Measurements from ENCODE around the gene MSMO1. TPM values are rescaled to one million over a fixed set of nuclear protein-coding genes. Genes with fewer than 3 reads are reported as not detected.

Gene MSMO1
- total RNA-seq, 8 experiments from 2014 or later = 51.0 to 211 (median 127) TPM

- ATAC-seq (replicated peaks in 6 of 8) = no peak
- in situ Hi-C loops (cut with MboI; ENCODE audit: low pct_unique_long_range_greater_than_20kb in 2 of 9, low sequenced_read_pairs in 9 of 9, unreplicated experiment in 9 of 9) = loop anchor here in 3 of 9 experiments (10.0 to 25.0 kb wide), 2 partner anchors 211 to 213 kb away; no protein-coding TSS in a partner anchor
- peaks cover 0 to 9% of the 10 kb centered on the region in 2 donors for H3K4me1 ChIP-seq (replicated peaks in 1 of 2)
- H3K27ac ChIP-seq = no peak overlapping the region
- H3K4me3 ChIP-seq = no peak overlapping the region
- 0 to 100% (median 75%) methylated on average over 1 to 3 of the region's 3 CpGs; no CpG with 5 or more reads in 1 of the 10 experiments for WGBS, 10 experiments
Observed at GRCh38 chr4:165347647-165348569, 20.4 kb downstream of the MSMO1 start.

GRCh38 chr4:165351359-165352130, 24.1 kb downstream of the MSMO1 start:
- in situ Hi-C loops (cut with MboI; ENCODE audit: low pct_unique_long_range_greater_than_20kb in 2 of 9, low sequenced_read_pairs in 9 of 9, unreplicated experiment in 9 of 9) = loop anchor here in 3 of 9 experiments (10.0 to 25.0 kb wide), 2 partner anchors 111 to 113 kb away; no protein-coding TSS in a partner anchor
- Histone ChIP-seq H3K27ac (no peak overlapping the region), H3K4me3 (no peak overlapping the region), H3K4me1 (replicated peaks in 1 of 2) (no peaks in the 10 kb centered on the region)
- ATAC-seq (replicated peaks in 6 of 8) = no peak
- 80 to 100% (median 92%) methylated on average over 1 to 2 of the region's 5 CpGs; no CpG with 5 or more reads in 6 of the 10 experiments for WGBS, 10 experiments

DNA sequence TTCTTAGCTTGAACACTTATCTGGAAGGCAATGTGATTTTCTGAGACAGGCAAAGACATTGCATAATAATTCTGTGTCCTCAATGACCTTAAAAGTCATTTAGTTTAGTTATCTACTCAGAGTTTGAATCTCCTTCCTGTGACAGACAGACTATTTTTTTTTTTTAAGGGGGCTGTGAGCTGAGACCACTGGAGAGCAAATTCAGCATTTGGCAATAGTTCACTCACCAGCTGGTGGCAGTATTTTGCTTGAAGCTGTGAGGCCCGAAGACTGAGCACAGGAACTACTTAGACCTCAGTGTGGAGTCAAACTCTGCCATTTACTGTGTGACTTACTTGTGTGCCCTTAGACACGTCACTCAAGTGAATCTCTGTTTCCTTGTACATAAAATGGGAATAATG, 28.4 kb downstream of the MSMO1 start:
- Histone ChIP-seq H3K4me3 (no peak overlapping the region), H3K4me1 (replicated peaks in 1 of 2) (no peaks in the 10 kb centered on the region), H3K27ac (no peak overlapping the region)
- WGBS, 10 experiments = 0 to 75% (median 12%) methylated on average over 1 to 2 of the region's 2 CpGs
- ATAC-seq (replicated peaks in 6 of 8) = peak in 5 of 8 experiments; percentile 44 to 77 (median 65)
- in situ Hi-C loops (cut with MboI; ENCODE audit: low pct_unique_long_range_greater_than_20kb in 2 of 9, low sequenced_read_pairs in 9 of 9, unreplicated experiment in 9 of 9) = loop anchor here in 3 of 9 experiments (10.0 to 25.0 kb wide), 2 partner anchors 106 to 109 kb away; no protein-coding TSS in a partner anchor

DNA sequence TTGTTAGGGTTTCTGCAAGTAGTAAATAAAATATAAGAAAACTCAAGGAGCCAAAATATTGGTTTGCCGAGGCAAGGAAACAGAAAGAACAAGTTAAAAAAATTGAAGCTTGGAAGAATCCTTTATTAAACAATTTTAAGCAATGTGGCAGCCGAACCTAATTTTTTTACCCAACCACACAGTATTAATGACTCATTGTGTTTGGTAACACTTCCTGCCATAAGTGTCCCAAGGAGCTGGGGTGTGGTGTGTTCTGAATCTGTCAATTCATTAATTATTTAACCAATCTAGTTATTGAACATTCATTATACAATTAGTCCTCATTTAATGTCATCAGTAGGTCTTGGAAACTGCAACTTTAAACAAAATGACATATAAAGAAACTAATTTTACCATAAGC, 32.0 kb downstream of the MSMO1 start:
- H3K4me3 ChIP-seq = no peak overlapping the region
- H3K27ac ChIP-seq = no peak overlapping the region
- in situ Hi-C loops (cut with MboI; ENCODE audit: low pct_unique_long_range_greater_than_20kb in 2 of 9, low sequenced_read_pairs in 9 of 9, unreplicated experiment in 9 of 9) = loop anchor here in 3 of 9 experiments (10.0 to 25.0 kb wide), 2 partner anchors 103 to 105 kb away; no protein-coding TSS in a partner anchor
- 0 to 100% (median 83%) methylated on average over 1 to 2 of the region's 2 CpGs for WGBS, 10 experiments
- H3K4me1 ChIP-seq (replicated peaks in 1 of 2) = no peaks in the 10 kb centered on the region
- peak in 2 of 8 experiments; percentile 40 to 46 for ATAC-seq (replicated peaks in 6 of 8)

- in situ Hi-C loops (cut with MboI; ENCODE audit: low pct_unique_long_range_greater_than_20kb in 2 of 9, low sequenced_read_pairs in 9 of 9, unreplicated experiment in 9 of 9) = loop anchor here in 2 of 9 experiments (25.0 kb wide), 1 partner anchor 102 kb away; no protein-coding TSS in a partner anchor
- peak in 2 of 8 experiments; percentile 62 to 69 for ATAC-seq (replicated peaks in 6 of 8)
- Histone ChIP-seq H3K4me3 (no peak overlapping the region), H3K27ac (no peak overlapping the region), H3K4me1 (replicated peaks in 1 of 2) (no peaks in the 10 kb centered on the region)
- 10 to 92% (median 52%) methylated on average over 2 to 5 of the region's 6 CpGs; no CpG with 5 or more reads in 3 of the 10 experiments for WGBS, 10 experiments
Observed at GRCh38 chr4:165360041-165360695, 32.7 kb downstream of the MSMO1 start.

DNA sequence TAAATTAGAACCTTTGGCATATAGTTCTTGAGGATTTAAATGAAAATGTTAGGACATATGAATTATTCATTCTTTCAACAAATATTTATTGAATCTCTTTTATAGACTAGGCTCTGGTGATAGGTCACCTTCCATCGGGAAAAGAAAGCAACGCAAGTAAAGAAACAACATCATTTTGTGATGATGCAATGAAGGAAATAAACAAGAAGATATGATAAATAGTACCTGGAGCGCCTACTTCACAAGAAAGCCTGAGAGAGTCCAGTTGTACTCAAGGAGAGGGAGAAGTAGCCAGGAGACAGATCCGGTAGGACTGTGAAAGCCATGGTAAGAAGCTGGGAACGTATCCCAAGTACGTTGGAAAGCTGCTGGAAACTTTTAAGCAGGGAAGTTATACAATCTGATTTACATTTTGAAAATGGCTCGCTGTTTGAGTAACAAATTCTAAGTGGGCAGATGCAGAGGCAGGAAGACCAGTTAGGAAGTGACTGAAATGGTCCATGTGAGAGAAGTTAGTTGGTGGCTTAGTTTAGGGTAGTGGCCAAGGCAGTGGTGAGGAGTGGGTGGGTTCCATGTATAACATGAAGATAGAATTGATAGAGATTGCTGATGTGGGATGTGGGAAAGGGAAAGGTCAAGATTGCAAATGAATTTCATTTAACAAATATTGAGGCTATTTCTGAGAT, 33.7 kb downstream of the MSMO1 start:
- WGBS, 10 experiments = 29 to 100% (median 93%) methylated on average over 1 to 7 of the region's 7 CpGs
- Histone ChIP-seq H3K27ac (no peak overlapping the region), H3K4me1 (replicated peaks in 1 of 2) (no peaks in the 10 kb centered on the region), H3K4me3 (no peak overlapping the region)
- no peak for ATAC-seq (replicated peaks in 6 of 8)
- in situ Hi-C loops (cut with MboI; ENCODE audit: low pct_unique_long_range_greater_than_20kb in 2 of 9, low sequenced_read_pairs in 9 of 9, unreplicated experiment in 9 of 9) = loop anchor here in 2 of 9 experiments (25.0 kb wide), 1 partner anchor 101 kb away; no protein-coding TSS in a partner anchor

DNA sequence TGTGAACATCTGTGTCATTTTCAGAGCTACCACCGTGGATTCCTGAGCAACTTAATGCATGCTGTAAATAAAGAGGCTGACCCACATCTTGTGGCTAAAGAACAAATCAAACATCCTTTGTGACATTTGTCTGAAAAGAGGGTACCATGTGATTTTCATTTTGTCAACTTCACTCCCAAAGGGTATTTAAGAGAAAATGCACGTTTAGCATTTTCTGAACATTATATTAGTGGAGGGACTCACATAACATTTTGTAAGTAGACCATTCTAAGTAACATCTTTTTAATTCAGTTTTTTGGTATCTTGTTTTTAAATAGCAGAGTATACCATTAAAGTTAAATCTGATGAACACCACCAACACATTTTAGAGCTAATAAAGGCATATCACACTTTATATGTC, 34.3 kb downstream of the MSMO1 start:
- no peaks in the 10 kb centered on the region for H3K4me1 ChIP-seq (replicated peaks in 1 of 2)
- in situ Hi-C loops (cut with MboI; ENCODE audit: low pct_unique_long_range_greater_than_20kb in 2 of 9, low sequenced_read_pairs in 9 of 9, unreplicated experiment in 9 of 9) = loop anchor here in 2 of 9 experiments (25.0 kb wide), 1 partner anchor 100 kb away; no protein-coding TSS in a partner anchor
- WGBS, 10 experiments = 11 to 100% (median 79%) methylated on average over 1 to 2 of the region's 2 CpGs
- ATAC-seq (replicated peaks in 6 of 8) = no peak
- H3K4me3 ChIP-seq = no peak overlapping the region
- no peak overlapping the region for H3K27ac ChIP-seq

- H3K4me1 ChIP-seq (replicated peaks in 1 of 2) = no peaks in the 10 kb centered on the region
- no peak overlapping the region for H3K4me3 ChIP-seq
- in situ Hi-C loops (cut with MboI; ENCODE audit: low pct_unique_long_range_greater_than_20kb in 2 of 9, low sequenced_read_pairs in 9 of 9, unreplicated experiment in 9 of 9) = loop anchor here in 2 of 9 experiments (25.0 kb wide), 1 partner anchor 98 kb away; no protein-coding TSS in a partner anchor
- no peak overlapping the region for H3K27ac ChIP-seq
- 0 to 100% (median 71%) methylated on average over 1 to 2 of the region's 2 CpGs; no CpG with 5 or more reads in 3 of the 10 experiments for WGBS, 10 experiments
- peak in 7 of 8 experiments; percentile 34 to 58 (median 50) for ATAC-seq (replicated peaks in 6 of 8)
Observed at GRCh38 chr4:165364452-165365080, 37.1 kb downstream of the MSMO1 start.

DNA sequence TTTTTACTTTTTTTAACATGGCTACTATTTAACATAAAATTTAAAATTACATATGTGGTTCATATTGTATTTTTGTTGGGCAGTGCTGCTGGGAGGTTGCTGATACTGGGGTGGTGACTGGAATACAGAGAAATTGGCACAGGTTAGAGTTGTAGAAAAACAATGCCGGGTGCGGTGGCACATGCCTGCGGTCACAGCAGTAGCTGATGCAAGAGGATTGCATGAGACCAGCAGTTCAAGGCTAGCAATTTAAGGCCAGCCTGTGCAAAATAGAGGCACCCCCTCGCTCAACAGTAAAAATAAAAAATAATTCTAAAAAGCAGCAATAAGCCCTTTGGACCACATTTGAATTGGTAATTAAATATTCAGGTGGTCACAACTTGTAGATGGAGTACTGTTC, 39.6 kb downstream of the MSMO1 start:
- 26 to 100% (median 85%) methylated on average over 3 to 4 of the region's 4 CpGs; no CpG with 5 or more reads in 3 of the 10 experiments for WGBS, 10 experiments
- H3K4me3 ChIP-seq = no peak overlapping the region
- no peaks in the 10 kb centered on the region for H3K4me1 ChIP-seq (replicated peaks in 1 of 2)
- H3K27ac ChIP-seq = no peak overlapping the region
- in situ Hi-C loops (cut with MboI; ENCODE audit: low pct_unique_long_range_greater_than_20kb in 2 of 9, low sequenced_read_pairs in 9 of 9, unreplicated experiment in 9 of 9) = loop anchor here in 2 of 9 experiments (25.0 kb wide), 1 partner anchor 95 kb away; no protein-coding TSS in a partner anchor
- ATAC-seq (replicated peaks in 6 of 8) = no peak

DNA sequence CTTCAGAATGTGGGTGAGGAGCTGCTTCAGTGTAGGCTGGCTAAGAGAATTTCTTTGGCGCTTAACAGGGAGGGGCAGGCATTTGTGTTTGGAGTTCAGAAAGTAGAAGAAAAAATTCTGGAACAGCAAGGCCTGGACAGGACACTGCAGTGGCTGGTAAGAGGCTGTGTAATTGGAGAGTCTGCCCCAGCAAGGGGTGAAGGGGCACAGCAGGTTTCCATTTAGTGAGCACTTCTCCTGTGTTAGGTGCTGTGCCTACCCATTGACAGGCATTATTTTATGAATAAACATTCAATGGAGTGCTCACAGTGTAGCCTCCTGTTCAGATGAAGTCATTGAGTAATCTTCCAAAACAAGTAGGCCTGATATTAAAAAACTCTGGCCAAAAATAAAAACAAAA, 40.6 kb downstream of the MSMO1 start:
- no peak overlapping the region for H3K4me3 ChIP-seq
- H3K27ac ChIP-seq = no peak overlapping the region
- WGBS, 10 experiments = 33 to 100% (median 100%) methylated on average over 1 of the region's 1 CpG; no CpG with 5 or more reads in 3 of the 10 experiments
- in situ Hi-C loops (cut with MboI; ENCODE audit: low pct_unique_long_range_greater_than_20kb in 2 of 9, low sequenced_read_pairs in 9 of 9, unreplicated experiment in 9 of 9) = loop anchor here in 2 of 9 experiments (25.0 kb wide), 1 partner anchor 94 kb away; no protein-coding TSS in a partner anchor
- no peaks in the 10 kb centered on the region for H3K4me1 ChIP-seq (replicated peaks in 1 of 2)
- no peak for ATAC-seq (replicated peaks in 6 of 8)

DNA sequence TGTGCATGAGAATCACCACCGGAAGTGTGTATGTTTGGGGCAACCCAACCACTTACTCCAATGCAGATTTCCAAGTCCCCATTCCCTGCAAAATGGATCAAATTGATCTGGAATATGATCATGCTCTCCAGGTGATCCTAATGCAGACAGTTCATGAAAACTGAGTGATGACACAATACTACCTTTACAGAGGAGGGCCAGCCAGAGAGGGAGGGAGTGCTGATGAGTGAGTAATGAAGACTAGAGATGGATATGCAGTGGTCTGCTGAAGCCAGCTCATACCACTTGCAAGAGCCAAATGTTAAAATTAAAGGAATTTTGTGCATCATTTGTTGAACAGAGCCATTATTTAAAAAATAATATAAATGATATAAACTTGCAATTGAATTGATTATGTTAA, 41.1 kb downstream of the MSMO1 start:
- in situ Hi-C loops (cut with MboI; ENCODE audit: low pct_unique_long_range_greater_than_20kb in 2 of 9, low sequenced_read_pairs in 9 of 9, unreplicated experiment in 9 of 9) = loop anchor here in 2 of 9 experiments (25.0 kb wide), 1 partner anchor 94 kb away; no protein-coding TSS in a partner anchor
- WGBS, 10 experiments = 67 to 100% (median 100%) methylated on average over 1 of the region's 1 CpG; no CpG with 5 or more reads in 3 of the 10 experiments
- no peak overlapping the region for H3K4me3 ChIP-seq
- no peak overlapping the region for H3K27ac ChIP-seq
- H3K4me1 ChIP-seq (replicated peaks in 1 of 2) = no peaks in the 10 kb centered on the region
- ATAC-seq (replicated peaks in 6 of 8) = no peak
